Measurements from ENCODE around the gene ZNF790.
"Not testable (repeated sequence)": the region's sequence is repeated elsewhere in the genome, so short reads cannot be mapped to it uniquely, and the experiment has no call there.

Gene ZNF790

GRCh38 chr19:36837906-36838783 lies at the start of gene ZNF790:
Gene ZNF790, minus strand, starts transcription at chr19:36838387. Its CDS starts 12,768 bp downstream, at chr19:36825619.
- peak; percentile 95 for DNase-seq

- DNase-seq: no peak
These were observed 39.1 kb upstream of the ZNF790 start for GRCh38 chr19:36876993-36877938.

DNA sequence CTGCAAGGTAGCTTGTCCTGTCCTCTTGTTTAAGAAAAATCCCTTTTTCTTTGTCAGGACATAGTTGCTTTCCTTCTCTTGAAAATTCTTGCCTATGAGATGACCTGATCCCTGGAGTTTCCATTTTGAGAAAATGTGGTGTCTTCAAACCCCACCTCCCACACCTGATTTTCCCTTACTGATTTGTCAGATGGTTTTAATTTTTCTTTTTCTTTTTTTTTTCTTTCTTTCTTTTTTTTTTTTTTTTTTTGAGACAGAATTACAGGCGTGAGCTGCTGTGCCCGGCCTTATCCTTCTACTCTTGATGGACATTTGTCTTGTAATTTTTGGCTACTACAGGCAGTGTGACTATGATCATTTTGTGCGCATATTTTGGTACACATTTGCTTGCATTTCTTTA lies 13.7 kb upstream of the ZNF790 start:
- DNase-seq: no peak

DNA sequence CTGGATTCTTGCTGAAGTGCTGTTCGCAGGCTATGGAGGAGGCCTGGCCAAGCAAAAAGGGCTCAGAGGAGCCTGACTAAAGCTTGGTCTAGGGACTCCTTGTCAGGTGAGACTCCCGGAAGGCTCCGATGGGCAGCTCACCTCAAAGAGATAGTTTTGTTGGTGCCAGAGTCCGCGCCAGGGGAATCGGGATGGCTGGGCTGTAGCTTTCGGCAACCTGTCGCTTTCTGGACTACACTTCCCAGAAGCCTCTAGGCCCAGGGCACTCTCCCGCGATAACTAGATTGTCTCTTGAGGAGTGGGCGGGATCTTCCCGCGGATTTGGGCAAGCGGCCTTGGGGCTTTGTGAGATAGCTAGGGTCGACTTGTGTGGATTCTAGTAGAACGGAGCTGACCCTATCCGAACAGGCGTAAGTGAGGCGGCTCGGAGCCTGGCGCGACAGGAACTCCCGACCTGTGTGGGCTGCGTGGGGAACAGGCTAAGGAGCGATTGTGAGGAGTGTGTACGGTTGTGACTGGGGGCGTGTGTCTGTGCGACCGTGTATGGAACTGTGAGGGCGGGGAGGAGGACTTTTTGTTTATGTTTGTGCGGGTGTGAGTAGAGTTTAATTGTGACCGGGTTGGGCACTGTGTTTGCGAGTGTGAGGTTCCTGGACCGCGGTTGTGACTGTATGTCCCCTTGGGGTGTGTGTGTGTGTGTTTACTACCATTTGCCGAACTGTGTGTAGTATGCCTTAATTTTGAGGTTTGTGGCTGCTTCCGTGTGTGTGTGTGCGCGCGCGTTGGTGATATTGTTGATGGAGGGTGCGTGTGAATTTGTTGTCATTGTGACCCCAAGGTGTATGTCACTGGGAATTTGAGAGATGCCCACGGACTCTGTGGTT lies 12.6 kb upstream of the ZNF790 start, which contains the start of gene ZNF345:
Gene ZNF345 (plus strand): TSS at position 318 of the 884 bp plus-strand sequence. CDS start 25,955 bp downstream, outside the sequence.
- DNase-seq: peak; percentile 98

DNA sequence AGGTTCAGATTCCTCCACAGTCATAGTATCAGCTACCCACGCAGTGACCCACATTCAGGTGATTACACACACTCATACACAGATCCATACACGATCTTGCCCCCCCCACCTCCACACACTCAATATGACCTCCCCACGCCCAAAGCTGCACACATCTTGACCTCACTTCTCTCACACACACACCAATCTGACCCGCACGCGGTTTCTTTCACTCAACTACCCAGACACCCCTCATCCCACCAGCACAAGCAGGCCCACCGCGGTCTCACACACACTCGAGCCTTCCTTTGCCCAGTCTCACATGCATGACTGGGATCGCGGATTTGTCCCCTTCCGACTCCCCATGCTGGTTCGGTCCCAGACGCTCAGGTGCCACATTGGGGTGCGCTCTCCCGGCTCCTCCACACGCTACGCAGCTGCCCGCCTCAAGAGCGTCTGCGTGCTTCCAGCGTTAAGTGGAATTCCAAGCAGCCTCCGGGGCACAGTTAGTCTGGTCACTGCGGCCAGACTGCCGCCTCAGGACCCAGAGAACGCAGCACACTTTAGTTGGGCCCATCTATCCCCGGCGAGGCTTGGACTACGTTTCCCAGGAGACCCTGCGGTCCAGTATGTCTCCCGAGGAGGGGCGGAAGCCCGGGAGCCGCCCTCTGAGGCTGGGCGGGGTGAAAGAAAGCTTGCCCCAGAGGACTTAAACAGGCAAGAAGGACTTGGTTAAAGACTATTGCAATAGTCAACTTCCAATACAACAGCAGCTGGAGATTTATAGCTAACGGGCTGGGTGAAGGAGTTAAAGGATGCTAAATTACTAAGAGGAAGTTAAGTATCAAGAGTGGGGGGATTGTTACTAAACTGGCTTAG lies 11.7 kb upstream of the ZNF790 start:
- peak; percentile 97 for DNase-seq

DNA sequence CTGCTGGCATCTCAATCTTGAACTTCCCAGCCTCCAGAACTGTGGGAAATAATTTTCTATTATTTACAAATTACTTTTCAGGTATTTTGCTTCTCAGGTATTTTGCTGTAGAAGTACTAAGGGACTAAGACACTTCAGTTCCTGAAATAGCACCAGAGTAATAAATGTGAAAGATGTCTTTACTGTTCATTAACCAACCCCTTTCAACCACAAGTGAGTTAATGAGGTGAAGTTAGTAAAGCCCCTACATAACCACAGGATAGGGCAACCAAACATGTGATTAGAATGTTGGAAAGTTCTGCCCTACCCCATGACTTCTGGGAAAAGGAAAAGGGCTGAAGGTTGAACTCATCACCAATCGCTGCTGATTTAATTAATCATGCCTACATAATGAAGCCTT lies 9.8 kb upstream of the ZNF790 start:
- DNase-seq: no peak

GRCh38 chr19:36838784-36839324 lies 667 bp upstream of the ZNF790 start:
- DNase-seq: no peak

DNA sequence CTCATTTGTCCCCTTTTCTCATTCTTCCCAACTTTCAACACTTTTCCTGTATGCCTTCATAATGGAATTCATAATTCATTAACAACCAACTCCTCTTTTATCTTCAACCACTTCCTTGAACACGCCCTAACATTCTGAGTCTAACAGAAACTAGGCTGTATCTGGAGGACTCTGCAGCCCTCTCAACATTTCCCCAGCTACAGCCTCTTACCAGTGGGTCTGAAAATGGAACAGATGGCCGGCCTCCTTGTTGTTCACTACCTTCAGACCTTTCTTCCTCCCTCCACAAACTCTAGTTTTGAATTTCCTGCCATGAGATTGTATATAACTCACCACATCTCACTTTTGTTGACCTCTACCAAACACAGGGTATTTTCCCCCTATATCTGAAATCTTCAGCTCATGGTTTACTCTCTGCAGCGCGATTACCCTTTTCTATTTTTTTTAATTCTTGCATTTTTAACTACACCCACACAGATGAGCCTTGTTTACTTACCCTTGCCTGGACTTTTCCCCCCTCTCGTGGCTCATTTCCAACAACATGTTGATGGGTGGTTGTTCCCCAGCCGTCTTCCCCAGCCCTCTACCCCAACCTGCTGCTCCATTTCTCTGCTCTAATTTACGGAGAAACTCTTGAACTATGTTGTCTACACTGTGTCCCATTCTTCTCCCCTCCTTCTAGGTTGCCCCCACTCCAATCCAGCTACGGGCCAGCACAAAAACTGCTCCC lies 846 bp downstream of the ZNF790 start:
- no peak for DNase-seq

- no peak for DNase-seq
These were observed 4.8 kb downstream of the ZNF790 start for GRCh38 chr19:36833430-36833829.

- no peak for DNase-seq
These were observed 16.4 kb downstream of the ZNF790 start for GRCh38 chr19:36821758-36822157.

GRCh38 chr19:36819130-36819630 lies 19.0 kb downstream of the ZNF790 start:
- DNase-seq: no peak

DNA sequence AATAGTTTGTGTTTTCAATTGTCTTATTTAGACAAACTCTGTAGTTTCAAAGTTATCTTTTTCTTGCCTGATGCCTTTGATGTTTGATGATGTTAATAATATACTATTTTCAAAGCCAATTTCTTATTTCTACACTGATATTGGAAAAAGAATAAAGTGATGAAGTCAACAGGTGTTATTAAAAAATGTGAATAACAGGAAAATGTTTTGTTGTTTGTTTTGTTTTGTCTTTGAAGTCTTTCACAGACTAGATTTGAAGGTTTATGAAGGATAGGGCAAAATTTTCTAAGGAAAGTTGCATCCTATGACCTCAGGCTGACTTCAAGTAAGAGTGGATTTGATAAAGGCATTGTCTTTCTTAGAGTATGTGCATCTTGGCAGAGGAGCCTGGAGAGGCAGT lies 31.2 kb downstream of the ZNF790 start:
- no peak for DNase-seq

DNA sequence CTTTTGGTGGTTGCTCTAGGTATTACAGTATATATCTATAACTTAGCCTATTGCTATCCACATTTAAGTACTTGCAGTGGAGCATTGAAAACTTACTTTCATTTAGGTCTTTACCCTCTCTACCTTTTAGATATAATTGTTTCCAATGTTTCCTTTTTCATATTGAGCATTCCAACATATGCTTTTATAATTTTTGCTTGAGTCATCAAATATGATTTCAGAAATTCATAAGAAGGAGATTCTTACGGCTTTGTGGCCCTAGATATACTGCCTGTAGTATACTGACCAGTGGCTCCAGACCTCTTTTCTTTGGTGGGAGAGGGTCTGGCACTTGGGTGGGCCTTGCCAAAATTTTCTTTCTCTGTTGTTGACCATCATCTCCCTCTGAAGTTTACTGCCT lies 32.8 kb downstream of the ZNF790 start:
- DNase-seq: no peak

DNA sequence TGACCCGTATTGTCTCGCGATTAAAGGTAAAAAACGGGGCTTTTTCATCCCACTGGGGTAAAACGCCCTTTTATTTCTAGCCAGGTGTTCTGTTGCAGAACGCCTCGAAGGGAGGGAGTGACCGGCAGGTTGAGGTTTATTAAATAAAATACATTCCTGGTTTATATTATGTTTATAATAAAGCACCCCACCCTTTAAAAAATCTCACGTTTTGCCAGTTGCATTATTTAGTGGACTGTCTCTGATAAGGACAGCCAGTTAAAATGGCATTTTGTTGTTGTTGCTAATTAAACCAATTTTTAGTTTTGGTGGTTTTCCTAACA lies 40.4 kb downstream of the ZNF790 start:
- no peak for DNase-seq

DNA sequence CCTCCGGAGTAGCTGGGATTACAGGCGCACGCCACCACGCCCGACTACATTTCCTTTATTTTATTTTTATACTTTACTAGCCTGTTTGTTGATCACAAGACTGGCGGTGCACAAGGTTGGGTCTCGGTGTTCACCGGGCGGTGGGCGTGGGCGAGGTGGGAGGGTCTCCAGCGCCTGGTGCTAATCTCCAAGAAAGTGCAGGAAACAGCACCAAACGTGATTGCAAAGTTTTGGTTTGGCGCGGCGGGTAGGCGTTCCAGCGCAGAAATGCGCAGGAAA lies 41.5 kb downstream of the ZNF790 start:
- no peak for DNase-seq

GRCh38 chr19:36791420-36792141 lies 46.6 kb downstream of the ZNF790 start:
- DNase-seq: not testable (repeated sequence)

DNA sequence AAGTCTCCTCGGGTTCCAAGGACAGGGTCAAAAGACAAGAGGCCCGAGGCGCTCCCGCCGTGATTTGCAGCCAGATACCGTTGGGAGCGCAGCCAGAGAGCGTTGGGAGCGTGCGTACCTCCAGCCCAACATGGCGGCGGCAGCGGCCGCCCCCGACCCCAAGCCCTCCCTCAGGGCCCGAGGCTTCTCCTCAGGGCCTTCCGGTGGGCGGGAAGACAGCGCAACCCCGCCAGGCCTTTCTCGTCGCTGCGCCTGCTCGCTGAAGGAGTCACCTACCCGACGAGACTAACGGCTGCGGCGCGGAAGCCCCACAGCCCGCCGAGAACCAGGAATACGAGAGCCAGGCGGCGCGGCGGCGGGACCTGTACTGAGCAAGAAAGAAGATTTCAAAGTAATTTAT lies 62.4 kb downstream of the ZNF790 start:
- no peak for DNase-seq

DNA sequence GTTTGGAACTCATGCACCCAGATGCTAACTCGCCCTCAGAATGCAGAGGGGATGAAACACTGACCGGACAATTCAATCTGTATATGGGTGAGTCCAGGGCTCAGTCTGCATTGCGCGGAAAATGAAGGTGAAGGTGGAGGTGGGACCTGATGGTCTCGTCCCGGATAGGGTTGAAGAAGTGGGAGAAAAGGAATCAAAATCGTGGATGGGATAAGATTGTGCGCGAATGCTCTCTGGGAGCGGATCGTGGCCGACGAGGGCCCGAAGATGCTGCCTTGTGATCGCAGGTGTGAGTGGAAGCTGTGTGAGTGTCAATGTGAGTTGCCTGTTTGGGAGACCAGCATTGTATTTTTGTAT lies 65.0 kb downstream of the ZNF790 start:
- no peak for DNase-seq

DNA sequence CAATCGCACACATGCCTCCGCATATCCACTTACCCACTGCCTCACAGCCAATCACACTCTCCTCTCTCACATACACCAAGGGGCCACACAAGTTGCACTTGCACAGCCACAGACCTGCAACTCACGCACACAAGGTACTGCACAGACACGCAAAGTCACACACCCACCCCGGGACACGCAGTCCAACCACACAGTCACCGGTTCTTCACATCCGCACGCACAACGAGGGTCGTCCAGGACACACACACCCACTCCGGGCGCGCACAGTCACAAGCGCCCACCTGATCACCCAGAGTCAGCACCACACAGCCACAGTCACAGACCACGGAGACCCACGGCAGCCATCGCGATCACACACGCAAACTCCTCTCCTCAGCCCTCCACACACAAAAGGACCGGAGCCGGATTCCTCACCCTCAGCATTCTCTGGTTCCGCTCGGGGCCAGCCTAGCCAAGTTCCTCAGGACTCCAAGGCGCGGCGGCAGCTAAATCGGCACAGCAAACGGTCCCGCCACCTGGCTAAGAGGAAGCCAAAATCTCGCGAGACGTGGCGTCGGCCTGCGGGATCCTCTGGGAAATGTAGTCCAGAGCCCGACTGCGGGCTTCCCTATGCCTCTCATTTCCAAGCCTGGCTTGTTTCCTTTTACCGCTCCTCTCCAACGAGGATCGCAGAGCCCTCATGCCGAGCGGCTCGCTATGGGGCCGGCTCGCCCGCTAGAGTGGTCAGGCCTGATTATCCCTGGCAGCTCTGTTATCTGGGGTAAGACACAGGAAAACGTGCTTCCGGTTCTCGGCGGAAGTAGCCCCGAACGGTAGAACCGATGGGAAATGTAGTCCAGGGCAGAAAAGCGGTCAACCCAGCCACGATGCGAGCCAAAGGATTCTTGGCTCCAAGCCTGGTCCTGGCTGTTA lies 65.6 kb downstream of the ZNF790 start, which contains the start of gene ZNF850:
Gene ZNF850 (minus strand): TSS at position 497 of the 912 bp plus-strand sequence. CDS start 10,201 bp downstream, outside the sequence.
- DNase-seq: peak; percentile 97

Measured in islet precursor cell (in vitro differentiated cells).